GM21619 (cell line): ENCODE results near the gene TLDC2.
"Not testable (repeated sequence)": the region's sequence is repeated elsewhere in the genome, so short reads cannot be mapped to it uniquely, and the experiment has no call there.

Experiments used
- ATAC-seq: cut with Tn5 transposase; IDR thresholded peaks from one replicate; pipeline ENCODE4 v1.9.1; 2021; ENCODE audit not compliant: unreplicated experiment

TLDC2 gene

DNA sequence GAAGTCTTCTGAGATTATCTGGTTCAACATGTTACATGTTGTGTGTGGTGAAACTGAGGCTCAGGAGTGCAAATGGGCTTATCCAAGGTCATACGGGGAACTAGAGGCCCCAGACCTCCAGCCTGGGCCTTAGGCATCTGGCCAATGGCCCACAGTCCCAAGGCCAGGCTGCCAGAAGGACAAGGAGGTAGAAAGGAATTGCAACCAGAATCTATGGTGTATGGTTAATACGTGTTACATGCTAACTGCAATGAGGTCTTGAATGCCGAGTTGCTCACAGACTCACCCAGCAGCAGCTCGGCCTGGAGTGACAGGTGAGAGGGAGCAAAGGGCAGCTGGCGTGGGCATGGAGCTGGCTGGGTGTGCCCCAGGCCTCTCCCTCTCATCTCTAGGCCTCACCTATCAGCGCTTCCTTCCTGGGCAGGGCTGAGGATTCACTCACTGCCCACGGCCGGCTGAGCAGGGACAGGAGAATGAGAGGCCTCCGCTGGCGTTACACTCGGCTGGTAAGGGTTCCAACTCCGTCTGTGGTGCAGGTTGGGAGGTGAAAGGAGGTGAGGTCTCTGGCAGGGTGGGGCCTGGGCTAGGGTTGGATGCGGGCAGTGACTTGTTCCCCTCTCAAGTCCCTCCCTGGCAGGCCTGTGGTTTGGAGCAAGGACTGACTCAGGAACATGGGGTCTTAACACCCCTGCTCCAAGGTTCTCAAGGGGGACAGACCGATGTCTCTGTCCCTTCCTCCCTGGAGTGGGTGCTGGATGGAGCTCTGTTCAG, at the start of gene TLDC2:
TSS of gene TLDC2 (plus strand) at position 437 of the 771 bp plus-strand sequence. CDS start at position 474, 37 bp downstream.
- ATAC-seq, result no peak

DNA sequence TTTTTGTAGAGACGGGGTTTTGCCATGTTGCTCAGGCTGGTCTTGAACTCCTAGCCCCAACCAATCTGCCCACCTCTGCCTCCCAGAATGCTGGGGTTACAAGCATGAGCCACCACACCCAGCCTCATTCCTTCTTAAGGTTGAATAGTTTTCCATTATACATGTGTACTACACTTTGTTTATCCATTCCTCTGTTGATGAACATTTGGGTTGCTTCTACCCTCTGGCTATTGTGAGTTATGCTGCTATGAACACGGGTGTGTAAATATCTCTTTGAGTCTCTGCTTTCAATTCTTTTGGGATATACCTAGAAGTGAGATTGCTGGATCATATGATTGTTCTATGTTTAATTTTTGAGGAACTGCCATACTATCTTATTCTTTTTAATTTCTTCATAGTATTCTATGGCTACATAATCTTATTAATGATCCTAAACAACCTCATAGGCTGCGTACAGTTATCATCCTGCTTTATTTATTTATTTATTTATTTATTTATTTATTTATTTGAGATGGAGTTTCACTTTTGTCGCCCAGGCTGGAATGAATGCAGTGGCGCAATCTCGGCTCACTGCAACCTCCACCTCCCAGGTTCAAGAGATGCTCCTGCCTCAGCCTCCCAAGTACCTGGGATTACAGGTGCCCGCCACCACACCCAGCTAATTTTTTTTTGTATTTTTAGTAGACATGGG, 49.2 kb upstream of the TLDC2 start:
- no peak for ATAC-seq

DNA sequence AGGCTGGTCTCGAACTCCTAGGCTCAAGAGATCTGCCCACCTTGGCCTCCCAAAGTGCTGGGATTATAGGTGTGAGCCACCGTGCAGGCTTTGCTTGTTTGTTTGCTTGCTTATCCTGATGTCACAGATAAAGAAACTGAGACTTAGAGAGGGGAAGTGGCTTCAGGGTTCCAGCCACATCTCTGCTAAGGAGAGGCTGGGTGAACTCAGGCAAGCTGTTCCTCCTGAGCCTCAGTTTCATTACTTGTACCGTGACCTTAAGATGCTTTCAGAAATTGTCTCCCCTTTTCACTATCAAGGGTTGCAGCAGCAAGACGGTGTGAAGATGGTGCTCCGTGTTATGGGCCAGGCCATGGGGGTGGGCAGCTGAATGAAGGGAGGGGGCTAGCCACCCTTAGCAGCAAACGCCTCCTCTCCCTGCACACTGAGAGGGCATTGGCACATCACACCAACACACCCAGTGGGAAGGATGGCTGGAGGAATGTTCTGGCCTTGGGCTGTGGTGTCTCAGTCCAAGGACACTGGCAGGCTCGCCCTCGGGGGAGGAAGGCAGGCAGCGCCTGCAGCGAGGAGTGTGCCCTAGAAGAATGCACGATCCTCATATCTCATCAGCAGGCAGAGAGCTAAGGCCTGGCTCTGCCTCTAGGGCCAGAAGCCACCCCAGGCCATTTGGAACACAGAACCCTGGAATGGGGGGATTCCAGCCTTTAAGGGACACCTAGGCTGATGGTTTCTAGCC, 48.2 kb upstream of the TLDC2 start:
- ATAC-seq, result peak; percentile 86

DNA sequence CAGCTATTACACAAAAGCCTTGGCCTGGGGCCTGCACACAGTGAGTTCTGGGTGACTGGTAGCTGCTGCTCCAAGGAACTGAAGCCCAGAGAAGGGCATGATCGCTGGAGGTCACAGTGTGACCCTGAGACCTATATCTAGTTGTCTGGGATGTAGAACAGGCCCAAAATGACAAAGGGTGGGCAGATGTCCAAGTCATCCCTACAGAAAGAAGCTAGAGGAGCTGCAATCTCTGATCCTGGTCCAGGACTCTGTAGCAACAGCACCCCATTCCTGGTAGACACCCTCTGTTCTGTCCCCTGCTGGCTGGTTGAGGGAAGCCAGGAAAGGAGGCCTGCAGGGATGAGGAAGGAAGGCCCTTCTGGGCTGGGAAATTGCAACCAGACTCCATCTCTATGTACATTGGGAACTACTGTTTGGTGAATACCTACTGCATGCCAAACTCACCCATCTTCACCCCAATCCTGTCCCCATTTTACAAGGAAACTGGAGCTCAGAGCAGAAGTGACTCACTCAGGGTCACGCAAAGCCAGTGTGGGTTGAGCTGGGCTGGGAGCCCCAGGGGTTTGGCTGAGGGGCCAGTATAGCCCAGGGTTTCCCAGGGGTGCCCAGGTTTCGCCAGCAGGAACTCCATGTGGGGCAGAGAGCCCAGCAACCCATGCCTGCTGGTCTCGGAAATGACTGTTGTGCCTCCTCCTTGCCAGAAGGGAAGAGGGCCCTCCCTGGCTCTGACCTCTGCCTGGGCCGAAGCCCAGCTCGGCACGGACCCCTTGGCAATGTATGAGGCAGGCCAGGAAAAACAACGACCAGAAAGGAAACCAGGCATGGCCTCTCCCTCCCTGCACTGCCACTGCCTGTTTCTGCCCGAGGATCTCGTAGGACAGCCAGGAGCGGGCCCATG, 44.9 kb upstream of the TLDC2 start:
- ATAC-seq, result no peak

- no peak for ATAC-seq
Measured at GRCh38 chr20:36832791-36833190, 43.1 kb upstream of the TLDC2 start.

DNA sequence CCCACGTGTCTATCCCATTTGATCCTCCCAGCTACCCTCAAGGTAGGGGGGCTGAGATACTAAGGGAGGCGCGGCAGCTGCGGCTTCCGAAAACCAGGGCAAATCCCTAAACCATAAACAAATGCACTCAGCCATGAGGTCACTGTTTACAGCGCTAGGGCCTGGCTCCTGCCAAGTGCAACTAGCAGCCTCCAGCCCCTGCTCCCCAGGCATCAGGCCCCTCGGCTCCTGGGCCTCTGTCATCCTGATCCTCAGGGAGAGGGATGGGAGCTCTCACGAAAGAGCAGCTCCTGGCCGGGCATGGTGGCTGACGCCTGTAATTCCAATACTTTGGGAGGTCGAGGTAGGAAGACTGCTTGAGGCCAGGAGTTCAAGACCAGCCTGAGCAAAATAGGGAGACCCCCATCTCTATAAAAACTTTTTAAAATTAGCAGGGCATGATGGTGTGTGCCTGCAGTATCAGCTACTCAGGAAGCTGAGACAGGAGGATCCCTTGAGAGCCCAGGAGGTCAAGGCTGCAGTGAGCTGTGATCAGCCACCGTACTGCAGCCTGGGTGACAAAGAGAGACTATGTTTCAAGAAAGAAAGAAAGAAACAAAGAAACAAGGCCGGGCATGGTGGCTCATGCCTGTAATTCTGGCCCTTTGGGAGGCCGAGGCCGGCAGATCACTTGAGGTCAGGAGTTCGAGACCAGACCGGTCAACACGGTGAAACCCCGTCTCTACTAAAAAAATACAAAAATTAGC, 42.5 kb upstream of the TLDC2 start:
- no peak for ATAC-seq

DNA sequence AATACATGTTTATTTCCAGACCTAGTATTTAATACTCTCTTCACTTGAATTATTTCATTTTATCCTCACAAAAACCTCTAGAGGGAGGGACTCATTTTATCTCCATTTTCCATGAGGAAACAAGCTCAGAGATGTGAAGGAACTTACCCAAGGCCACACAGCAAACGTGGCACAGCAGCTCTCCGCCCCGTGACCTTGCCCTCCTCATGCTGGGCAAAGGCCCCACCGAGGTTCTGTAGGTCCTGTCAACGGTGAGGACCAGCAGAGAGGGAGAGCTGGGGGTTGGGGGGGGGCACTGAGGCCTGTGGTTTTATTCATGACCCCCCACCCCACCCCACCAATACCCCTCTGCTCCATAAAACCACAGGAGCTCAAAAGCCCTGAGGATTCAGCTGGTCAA, 40.9 kb upstream of the TLDC2 start:
- no peak for ATAC-seq

- ATAC-seq, result peak; percentile 80
Measured at GRCh38 chr20:36835453-36836198, 40.3 kb upstream of the TLDC2 start.

- ATAC-seq, result no peak
Measured at GRCh38 chr20:36836591-36837269, 39.2 kb upstream of the TLDC2 start.

DNA sequence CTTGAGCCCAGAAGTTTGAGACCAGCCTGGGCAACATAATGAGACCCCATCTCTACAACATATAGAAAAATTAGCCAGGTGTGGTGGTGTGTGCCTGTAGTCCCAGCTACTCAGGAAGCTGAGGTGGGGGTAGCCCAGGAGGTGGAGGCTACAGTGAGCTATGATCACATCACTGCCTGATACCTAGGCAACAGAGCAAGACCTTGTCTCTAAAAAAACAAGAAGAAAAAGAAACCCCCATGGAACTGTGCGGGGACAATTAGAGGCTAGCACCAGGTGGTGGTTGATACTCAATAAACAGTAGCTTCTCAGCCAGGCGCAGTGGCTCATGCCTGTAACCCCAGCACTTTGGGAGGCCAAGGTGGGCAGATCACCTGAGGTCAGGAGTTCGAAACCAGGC, 37.6 kb upstream of the TLDC2 start:
- not testable (repeated sequence) for ATAC-seq

- no peak for ATAC-seq
Measured at GRCh38 chr20:36839150-36839549, 36.8 kb upstream of the TLDC2 start.

DNA sequence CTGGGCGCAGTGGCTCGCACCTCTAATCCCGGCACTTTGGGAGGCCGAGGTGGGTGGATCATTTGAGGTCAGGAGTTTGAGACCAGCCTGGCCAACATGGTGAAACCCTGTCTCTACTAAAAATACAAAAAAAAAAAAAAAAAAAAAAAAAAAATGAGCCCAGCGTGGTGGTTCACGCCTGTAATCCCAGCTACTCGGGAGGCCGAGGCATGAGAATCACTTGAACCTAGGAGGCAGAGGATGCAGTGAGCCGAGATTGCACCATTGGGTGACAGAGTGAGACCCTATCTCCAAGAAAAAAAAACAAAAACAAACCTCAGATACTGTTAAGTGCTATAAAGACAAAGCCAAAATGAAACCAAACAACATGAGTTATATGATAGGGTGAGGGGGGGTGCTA, 34.9 kb upstream of the TLDC2 start:
- not testable (repeated sequence) for ATAC-seq

DNA sequence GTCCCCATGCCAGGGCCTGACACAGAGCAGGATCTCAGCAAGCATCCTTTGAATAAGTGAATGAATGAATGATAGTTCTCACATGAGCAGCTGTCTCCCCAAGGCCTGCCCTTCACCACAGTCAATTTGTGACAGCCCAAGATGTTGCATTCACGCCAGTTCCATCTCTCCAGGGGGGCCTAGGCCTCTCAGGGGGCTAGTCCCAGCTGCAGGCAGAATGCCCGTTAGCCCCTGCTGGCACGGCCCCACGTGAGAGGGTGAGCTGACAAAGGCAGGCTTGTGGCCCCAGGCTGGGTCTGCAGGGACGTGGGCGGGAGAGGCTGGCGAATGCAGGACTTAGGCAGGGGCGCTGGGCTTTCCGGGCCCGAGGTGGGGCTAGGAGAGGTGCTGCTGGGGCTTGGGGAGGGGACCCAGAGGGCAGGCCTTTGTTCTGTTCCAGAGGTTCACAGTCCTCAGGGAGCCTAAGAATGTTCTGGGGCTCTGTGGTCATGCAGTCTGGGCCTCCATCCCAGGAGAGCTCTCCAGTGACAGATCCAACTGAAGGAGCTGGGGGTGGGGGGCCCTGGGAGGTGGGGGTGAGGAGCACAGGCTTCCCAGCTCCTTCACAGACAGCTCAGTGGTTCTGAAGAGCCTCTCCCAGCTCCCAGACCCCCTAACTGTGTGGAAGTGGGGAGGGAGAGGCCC, 30.5 kb upstream of the TLDC2 start:
- ATAC-seq, result no peak

DNA sequence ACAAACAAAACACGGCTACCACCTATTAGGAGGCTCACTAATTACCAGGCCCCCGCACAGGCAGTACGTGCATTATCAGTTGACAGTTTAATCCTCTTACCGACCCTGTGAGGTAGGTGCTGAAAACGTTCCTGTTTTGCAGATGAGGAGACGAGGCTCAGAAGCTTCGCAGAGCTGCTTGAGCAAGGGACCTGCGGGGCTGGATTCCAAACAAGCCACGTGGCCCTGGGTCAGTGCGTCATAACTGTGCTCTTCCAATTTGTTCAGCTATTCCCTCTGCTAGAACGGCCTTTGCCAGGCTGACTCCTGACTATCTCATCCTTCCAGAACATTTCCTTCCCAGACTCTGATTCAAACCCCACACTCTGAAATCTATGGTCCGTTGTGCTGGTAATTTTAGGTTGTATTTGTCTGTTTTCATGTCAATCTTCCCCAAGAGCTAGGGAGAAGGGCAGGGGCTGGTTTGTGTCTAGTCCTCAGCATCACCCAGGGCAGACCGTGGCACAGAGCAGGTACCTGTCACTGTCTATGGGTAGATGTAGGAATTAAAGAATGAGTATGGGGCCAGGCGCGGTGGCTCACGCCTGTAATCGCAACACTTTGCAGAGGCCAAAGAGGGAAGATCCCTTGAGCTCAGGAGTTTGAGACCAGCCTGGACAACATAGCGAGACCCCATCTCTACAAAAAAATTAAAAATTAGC, 28.8 kb upstream of the TLDC2 start:
- no peak for ATAC-seq

- no peak for ATAC-seq
Measured at GRCh38 chr20:36847710-36848040, 28.3 kb upstream of the TLDC2 start.

DNA sequence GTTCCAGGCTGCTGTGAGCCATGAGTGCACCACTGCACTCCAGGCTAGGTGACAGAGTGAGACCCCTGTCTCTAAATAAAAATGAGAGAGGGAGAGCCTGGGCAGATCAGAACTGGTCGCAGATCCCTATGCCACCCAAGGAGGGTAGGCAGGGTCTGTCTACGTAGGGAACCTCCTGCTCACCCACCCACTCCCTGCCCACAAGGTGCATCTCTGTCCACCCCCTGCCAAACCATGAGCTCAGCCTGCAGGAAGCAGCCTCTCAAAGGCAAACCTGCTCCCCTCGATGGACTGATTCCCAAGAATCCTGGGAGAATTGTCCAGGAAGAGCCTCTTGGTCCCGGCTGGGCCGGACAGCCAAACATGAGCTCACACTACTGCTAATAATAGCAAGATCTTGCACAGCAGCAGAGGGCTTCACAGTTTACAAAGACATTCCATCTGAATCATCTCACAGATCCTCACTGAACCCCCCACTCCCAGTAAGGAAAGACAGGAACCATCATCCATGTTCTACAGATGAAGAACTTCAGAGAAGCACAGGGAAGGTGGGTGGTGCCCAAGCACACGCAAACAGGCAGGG, 27.8 kb upstream of the TLDC2 start:
- no peak for ATAC-seq

DNA sequence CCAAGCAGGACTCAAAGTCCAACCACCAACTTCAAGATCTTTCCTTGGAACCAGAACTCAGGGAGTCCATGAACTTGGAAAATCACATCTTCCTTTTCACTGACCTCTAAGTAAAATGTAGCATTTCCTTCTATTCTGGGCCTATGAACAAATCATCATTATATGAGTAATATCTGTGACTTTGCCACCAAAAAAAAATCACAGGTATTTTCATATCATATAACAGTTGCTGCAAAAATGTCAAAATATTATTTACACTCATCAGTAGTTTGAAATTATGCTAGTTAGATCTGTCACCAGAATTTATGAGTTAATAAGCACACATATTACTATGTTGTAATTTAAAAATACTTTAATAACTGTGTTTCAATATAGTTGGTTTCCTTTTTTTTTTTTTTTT, 27.3 kb upstream of the TLDC2 start:
- ATAC-seq, result no peak
